PC-9 (cell line): Measurements from ENCODE around the gene SLC1A7.

Experiments used
- EZH2 ChIP-seq: fragments of 200-600 bp; sonication (generic); IDR thresholded peaks from 2 replicates; pipeline ENCODE4 v1.8.0; 2017; ENCODE audit warnings: antibody characterized with exemption, low read depth
- TF ChIP-seq, protein P1 (sequence below): fragments of 200-600 bp; sonication (generic); conservative IDR thresholded peaks from 2 replicates; pipeline ENCODE4 v1.6.1; 2017; ENCODE audit warnings: mixed run types, antibody characterized with exemption, mild to moderate bottlenecking, moderate library complexity

DNA sequence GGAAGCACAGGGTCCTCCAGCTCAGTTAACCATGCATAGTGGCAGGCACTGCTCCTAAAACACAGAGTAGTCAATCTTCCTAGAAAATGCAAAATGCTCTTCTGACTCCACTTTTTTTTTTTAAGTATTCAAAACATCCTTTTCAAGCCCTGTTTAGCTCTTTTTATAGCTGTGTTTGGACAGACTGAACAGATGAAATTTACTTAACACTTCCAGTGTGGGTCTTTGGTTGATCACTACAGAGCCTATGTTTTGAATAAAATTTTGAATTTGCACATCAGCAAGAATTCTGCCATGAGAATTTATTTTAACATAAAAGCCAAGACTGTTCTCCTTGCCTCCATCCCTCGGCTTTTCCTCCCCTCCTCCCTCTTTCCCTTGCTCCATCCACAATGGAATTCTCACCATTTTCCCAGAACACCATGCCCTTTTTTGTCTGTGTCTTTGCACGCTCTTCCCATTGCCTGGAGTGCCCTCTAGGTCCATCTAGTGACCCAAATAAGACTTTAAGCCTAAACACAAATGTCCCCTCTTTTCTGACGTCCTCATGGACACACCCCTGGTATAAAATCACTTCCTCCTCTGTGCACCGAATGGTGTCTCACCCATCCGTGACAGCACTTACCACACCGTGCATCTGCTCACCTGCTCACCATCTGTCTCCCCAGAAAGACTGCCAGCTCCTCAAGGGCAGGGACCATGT, 30.1 kb upstream of the SLC1A7 start:
- TF ChIP-seq, protein P1, sequence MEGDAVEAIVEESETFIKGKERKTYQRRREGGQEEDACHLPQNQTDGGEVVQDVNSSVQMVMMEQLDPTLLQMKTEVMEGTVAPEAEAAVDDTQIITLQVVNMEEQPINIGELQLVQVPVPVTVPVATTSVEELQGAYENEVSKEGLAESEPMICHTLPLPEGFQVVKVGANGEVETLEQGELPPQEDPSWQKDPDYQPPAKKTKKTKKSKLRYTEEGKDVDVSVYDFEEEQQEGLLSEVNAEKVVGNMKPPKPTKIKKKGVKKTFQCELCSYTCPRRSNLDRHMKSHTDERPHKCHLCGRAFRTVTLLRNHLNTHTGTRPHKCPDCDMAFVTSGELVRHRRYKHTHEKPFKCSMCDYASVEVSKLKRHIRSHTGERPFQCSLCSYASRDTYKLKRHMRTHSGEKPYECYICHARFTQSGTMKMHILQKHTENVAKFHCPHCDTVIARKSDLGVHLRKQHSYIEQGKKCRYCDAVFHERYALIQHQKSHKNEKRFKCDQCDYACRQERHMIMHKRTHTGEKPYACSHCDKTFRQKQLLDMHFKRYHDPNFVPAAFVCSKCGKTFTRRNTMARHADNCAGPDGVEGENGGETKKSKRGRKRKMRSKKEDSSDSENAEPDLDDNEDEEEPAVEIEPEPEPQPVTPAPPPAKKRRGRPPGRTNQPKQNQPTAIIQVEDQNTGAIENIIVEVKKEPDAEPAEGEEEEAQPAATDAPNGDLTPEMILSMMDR = peak; percentile 20; the same call in 1 of the 2 replicates
- no peak for TF ChIP-seq EZH2
